Activated T-helper 2 cell treated with anti-CD3 and anti-CD28 coated beads, Interferon-gamma antibody, Interleukin-2, Interleukin-4, amounts not matched to agents 10 μg/mL and 5 μg/mL and 100 μg/mL, durations not matched to agents 14 hours and 24 hours and 36 hours (primary cell): ENCODE data around the gene SMIM35. TPM values are rescaled to one million over a fixed set of nuclear protein-coding genes. Genes with fewer than 3 reads are reported as not detected.

Experiments used
- DNase-seq: peaks from one replicate; pipeline ENCODE4 v3.0.0; 2021; ENCODE audit warnings: low spot score
- H3K27ac Mint-ChIP-seq: one replicate; pipeline ENCODE4 v1.8.0; 2021; ENCODE audit warnings: mixed read lengths
- H3K27me3 Mint-ChIP-seq: one replicate; pipeline ENCODE4 v1.8.0; 2021; ENCODE audit warnings: low read depth, mixed read lengths
- H3K36me3 Mint-ChIP-seq: one replicate; pipeline ENCODE4 v1.8.0; 2021; ENCODE audit warnings: low read depth, mixed read lengths
- H3K4me1 Mint-ChIP-seq: one replicate; pipeline ENCODE4 v1.8.0; 2021; ENCODE audit warnings: low read depth, mixed read lengths
- H3K4me3 Mint-ChIP-seq: one replicate; pipeline ENCODE4 v1.8.0; 2021; ENCODE audit warnings: low read depth, mild to moderate bottlenecking, moderate library complexity, mixed read lengths
- H3K9me3 Mint-ChIP-seq: one replicate; pipeline ENCODE4 v1.8.0; 2021; ENCODE audit warnings: mixed read lengths
- intact Hi-C: fragments of 100-400 bp; cut with micrococcal nuclease; formaldehyde crosslinking; loops from one replicate; pipeline ENCODE4 v1.15.1; 2023
- total RNA-seq: library from RNA; stranded (reverse); gene quantifications from 2 replicates; pipeline ENCODE4 v1.2.3, GENCODE V29; 2022

Gene SMIM35
- total RNA-seq, 1 donor from 2014 or later: 1.7 TPM

GRCh38 chr11:118102721-118103261 is 16.0 kb upstream of the SMIM35 start:
- DNase-seq: no peak
- Mint-ChIP-seq H3K27me3 (peaks cover 12% of the 10 kb centered on the region), H3K9me3 (no peaks in the 10 kb centered on the region), H3K4me1 (no peaks in the 10 kb centered on the region), H3K36me3 (no peaks in the 10 kb centered on the region), H3K4me3 (no peak overlapping the region), H3K27ac (no peak overlapping the region)
- intact Hi-C loops: no loop called here

- H3K9me3 Mint-ChIP-seq: no peaks in the 10 kb centered on the region
- DNase-seq: no peak
- H3K27me3 Mint-ChIP-seq: peaks cover 14% of the 10 kb centered on the region
- no peak overlapping the region for H3K27ac Mint-ChIP-seq
- intact Hi-C loops: no loop called here
- no peaks in the 10 kb centered on the region for H3K36me3 Mint-ChIP-seq
- H3K4me1 Mint-ChIP-seq: no peaks in the 10 kb centered on the region
- H3K4me3 Mint-ChIP-seq: no peak overlapping the region
These were observed 14.0 kb upstream of the SMIM35 start for GRCh38 chr11:118100691-118101232.

- Mint-ChIP-seq H3K36me3 (no peaks in the 10 kb centered on the region), H3K9me3 (no peaks in the 10 kb centered on the region), H3K4me1 (no peaks in the 10 kb centered on the region), H3K27ac (no peak overlapping the region), H3K4me3 (no peak overlapping the region), H3K27me3 (peaks cover 10% of the 10 kb centered on the region)
- intact Hi-C loops: no loop called here
- DNase-seq: no peak
These were observed 13.2 kb upstream of the SMIM35 start for GRCh38 chr11:118099838-118100556.

- Mint-ChIP-seq H3K27me3 (peaks cover 10% of the 10 kb centered on the region), H3K9me3 (no peaks in the 10 kb centered on the region), H3K27ac (no peak overlapping the region), H3K36me3 (no peaks in the 10 kb centered on the region), H3K4me1 (no peaks in the 10 kb centered on the region), H3K4me3 (no peak overlapping the region)
- intact Hi-C loops: no loop called here
- no peak for DNase-seq
These were observed 12.5 kb upstream of the SMIM35 start for GRCh38 chr11:118098996-118099837.

GRCh38 chr11:118095967-118096367 is 9.2 kb upstream of the SMIM35 start:
- DNase-seq: no peak
- Mint-ChIP-seq H3K4me1 (no peaks in the 10 kb centered on the region), H3K36me3 (no peaks in the 10 kb centered on the region), H3K9me3 (no peaks in the 10 kb centered on the region), H3K4me3 (no peak overlapping the region), H3K27me3 (peaks cover 9% of the 10 kb centered on the region), H3K27ac (no peak overlapping the region)
- intact Hi-C loops: no loop called here

- Mint-ChIP-seq H3K27me3 (peaks cover 8% of the 10 kb centered on the region), H3K27ac (no peak overlapping the region)
These were observed 8.7 kb upstream of the SMIM35 start for GRCh38 chr11:118095493-118095892.

GRCh38 chr11:118092907-118093571 is 6.3 kb upstream of the SMIM35 start:
- no peak overlapping the region for H3K4me3 Mint-ChIP-seq
- no peaks in the 10 kb centered on the region for H3K4me1 Mint-ChIP-seq
- H3K9me3 Mint-ChIP-seq: peaks cover 6% of the 10 kb centered on the region
- peaks cover 11% of the 10 kb centered on the region for H3K27me3 Mint-ChIP-seq
- H3K36me3 Mint-ChIP-seq: no peaks in the 10 kb centered on the region
- H3K27ac Mint-ChIP-seq: no peak overlapping the region
- DNase-seq: no peak
- intact Hi-C loops: no loop called here

More at GRCh38 chr11:118095493-118095892, 8.7 kb upstream of the SMIM35 start:
- intact Hi-C loops: no loop called here
- Mint-ChIP-seq H3K9me3 (no peaks in the 10 kb centered on the region), H3K4me3 (no peak overlapping the region), H3K36me3 (no peaks in the 10 kb centered on the region), H3K4me1 (no peaks in the 10 kb centered on the region)
- DNase-seq: no peak

GRCh38 chr11:118091690-118092089 is 4.9 kb upstream of the SMIM35 start:
- intact Hi-C loops: no loop called here
- no peak overlapping the region for H3K4me3 Mint-ChIP-seq
- peaks cover 7% of the 10 kb centered on the region for H3K27me3 Mint-ChIP-seq
- no peaks in the 10 kb centered on the region for H3K4me1 Mint-ChIP-seq
- DNase-seq: no peak
- peaks cover 20% of the 10 kb centered on the region for H3K9me3 Mint-ChIP-seq
- no peaks in the 10 kb centered on the region for H3K36me3 Mint-ChIP-seq
- no peak overlapping the region for H3K27ac Mint-ChIP-seq

- DNase-seq: no peak
- H3K27ac Mint-ChIP-seq: no peak overlapping the region
- intact Hi-C loops: no loop called here
- no peaks in the 10 kb centered on the region for H3K36me3 Mint-ChIP-seq
- no peak overlapping the region for H3K4me3 Mint-ChIP-seq
- H3K4me1 Mint-ChIP-seq: no peaks in the 10 kb centered on the region
- peaks cover 4% of the 10 kb centered on the region for H3K27me3 Mint-ChIP-seq
- peaks cover 27% of the 10 kb centered on the region for H3K9me3 Mint-ChIP-seq
These were observed 3.9 kb upstream of the SMIM35 start for GRCh38 chr11:118090545-118091162.

- peaks cover 4% of the 10 kb centered on the region for H3K27me3 Mint-ChIP-seq
- no peaks in the 10 kb centered on the region for H3K4me1 Mint-ChIP-seq
- no peak overlapping the region for H3K4me3 Mint-ChIP-seq
- H3K27ac Mint-ChIP-seq: no peak overlapping the region
- no peaks in the 10 kb centered on the region for H3K36me3 Mint-ChIP-seq
- H3K9me3 Mint-ChIP-seq: peaks cover 27% of the 10 kb centered on the region
- intact Hi-C loops: no loop called here
- DNase-seq: no peak
These were observed 1.8 kb upstream of the SMIM35 start for GRCh38 chr11:118088531-118088930.

- Mint-ChIP-seq H3K27me3 (peaks cover 4% of the 10 kb centered on the region), H3K4me3 (no peak overlapping the region), H3K4me1 (no peaks in the 10 kb centered on the region), H3K9me3 (peaks cover 27% of the 10 kb centered on the region), H3K36me3 (no peaks in the 10 kb centered on the region), H3K27ac (no peak overlapping the region)
- DNase-seq: no peak
- intact Hi-C loops: no loop called here
These were observed 1.2 kb upstream of the SMIM35 start for GRCh38 chr11:118087931-118088330.

GRCh38 chr11:118084656-118085055 is 2.1 kb downstream of the SMIM35 start:
- Mint-ChIP-seq H3K36me3 (no peaks in the 10 kb centered on the region), H3K9me3 (peaks cover 27% of the 10 kb centered on the region), H3K4me1 (no peaks in the 10 kb centered on the region), H3K27ac (no peak overlapping the region), H3K4me3 (no peak overlapping the region), H3K27me3 (peaks cover 4% of the 10 kb centered on the region)
- no peak for DNase-seq
- intact Hi-C loops: no loop called here
